ENCODE results near the gene RASA1.

Gene RASA1

DNA sequence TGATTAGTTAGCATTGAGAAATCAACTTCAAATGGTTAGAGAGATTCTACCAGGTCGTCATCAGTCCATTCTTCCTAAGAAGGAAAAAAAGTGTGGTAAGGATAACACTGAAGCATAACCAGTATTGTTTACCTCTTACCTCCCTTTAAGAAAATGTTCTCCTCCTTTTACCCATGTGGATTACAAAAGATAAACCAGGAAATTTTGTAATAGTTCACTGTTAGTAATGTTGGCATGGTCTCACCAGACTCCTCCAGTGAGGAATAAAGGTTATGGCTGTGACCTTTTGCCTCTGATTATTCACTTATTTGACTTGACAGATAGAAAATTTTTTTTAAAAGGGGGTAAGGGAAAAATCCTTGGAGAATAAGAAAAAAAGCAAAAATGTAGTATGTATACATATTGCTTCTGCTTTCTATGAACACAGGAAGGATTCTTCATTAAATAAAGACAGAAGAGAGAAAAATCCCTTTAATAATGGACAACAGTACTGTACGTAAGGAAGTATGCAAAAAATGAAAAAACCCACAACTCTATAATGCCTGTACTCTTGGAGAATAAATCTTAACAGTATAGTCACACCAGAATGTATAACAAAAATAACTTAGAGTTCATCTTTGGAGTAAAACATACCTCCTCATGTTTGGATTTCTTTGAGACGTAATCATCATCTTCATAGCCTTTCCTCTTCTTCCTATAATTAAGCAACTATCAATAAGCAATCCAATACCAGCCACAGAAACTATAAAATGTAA is 126.9 kb downstream of the RASA1 start:
- Histone ChIP-seq H3K4me3 (no peak overlapping the region), H3K27ac (peak overlapping the region in 3 of 21 experiments; percentile 2 to 4 (median 3))

DNA sequence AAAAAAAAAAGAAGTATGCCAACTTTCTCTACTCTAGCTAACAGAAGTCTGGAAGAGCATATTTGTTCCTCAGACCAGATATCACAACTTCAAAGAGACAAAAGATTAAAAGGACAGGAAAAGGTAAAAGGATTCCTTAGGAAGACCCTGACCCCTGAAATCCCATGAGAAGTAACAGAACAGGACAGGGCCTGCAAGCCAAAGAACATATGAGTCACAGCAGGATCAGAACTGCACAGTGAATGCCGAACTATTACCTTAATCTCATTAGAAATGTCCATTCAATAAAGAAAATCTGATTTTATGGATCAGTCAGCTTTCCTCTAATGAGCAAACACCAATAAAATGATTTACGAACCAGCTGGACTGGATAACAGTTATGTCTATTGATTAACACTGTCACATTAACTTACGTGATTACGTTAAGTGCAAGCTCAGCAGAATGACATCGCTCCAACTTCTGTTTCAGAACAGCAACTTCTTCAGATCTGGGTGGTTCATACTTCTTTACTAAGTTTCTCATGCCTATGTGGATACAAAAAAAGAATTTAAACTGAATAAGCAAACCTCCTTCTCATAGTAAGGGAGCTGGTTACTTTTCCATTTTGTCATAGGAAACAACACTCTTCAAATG is 131.4 kb downstream of the RASA1 start:
- no peak overlapping the region for H3K4me3 ChIP-seq
- no peak overlapping the region for H3K27ac ChIP-seq

DNA sequence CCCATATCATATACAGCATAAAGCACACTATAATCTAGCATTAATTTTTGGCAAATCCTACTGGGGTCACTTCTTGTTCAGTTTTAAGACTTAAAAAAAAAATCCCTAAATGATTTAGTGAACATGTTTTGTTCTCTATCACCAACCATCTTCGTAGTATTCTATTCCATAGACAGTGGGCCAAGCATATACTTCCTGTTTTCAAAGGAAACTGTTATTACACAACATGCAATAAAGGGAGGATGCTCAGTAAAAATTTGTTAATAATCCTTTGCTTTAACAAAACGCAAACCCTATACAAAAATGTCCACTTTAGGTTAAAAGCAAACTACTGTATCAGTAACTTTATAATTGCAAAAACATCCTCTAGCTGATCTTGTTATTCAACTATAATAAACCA is 132.0 kb downstream of the RASA1 start:
- Histone ChIP-seq H3K4me3 (no peak overlapping the region), H3K27ac (no peak overlapping the region)

DNA sequence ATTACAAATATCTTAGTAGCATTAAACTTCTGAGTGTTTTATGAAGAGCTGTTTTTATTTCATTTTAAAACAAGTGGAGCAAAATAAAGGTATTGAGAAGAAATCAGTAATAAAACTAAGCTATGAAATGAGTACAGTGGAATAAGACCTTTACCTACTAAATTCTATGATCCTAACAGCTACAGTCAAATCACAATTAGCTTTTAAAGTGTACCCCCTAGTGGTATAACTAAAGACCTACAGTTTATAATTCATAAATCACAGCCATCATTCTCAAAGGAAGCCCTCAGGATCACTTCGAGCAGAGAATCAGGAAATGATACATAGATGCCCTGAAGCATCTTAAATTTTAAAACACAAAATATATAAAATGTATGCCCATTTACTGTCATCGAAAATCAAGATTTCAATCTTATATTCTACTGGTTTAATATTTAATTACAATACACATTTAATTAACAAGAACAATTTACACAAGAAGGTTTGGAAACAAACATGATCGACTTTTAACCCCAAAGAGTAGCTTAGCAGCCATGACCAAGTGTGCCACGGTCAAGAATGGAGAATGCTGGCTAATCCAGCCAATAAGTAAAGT is 132.7 kb downstream of the RASA1 start:
- Histone ChIP-seq H3K4me3 (no peak overlapping the region), H3K27ac (no peak overlapping the region)

DNA sequence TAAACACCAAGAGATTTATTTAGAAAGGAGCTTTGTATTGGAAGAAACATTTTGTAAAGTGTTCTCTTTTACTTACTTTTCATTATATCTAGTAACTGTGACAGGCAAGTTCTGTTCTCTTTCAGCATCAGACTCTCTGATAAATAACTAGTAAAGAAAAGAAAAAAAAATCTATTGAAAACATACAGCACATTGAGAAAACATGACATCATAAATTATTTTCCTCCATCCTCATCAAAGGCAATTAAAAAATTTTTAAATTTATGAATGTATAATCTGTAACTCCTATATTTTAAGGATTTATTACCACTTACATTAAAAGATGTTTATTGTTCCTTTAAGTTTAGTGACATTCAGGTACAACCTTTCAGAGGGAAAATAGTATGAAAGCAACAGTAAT is 133.9 kb downstream of the RASA1 start:
- Histone ChIP-seq H3K4me3 (no peak overlapping the region), H3K27ac (no peak overlapping the region)

DNA sequence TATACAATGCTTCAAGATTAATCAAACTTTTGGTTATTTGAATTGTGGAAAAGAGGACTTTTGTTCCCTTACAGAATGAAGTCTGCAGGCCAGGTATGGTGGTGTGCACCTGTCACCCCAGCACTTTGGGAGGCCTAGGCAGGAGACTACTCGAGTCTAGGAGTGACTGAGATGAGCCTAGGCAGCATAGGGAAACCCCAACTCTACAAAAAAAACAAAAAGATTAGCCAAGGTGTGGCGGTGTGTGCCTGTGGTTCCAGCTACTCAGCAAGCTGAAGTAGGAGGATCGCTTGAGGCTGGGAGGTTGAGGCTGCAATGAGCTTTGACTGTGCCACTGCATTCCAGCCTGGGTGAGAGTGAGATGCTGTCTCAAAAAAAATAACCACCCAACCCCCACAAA is 135.7 kb downstream of the RASA1 start:
- no peak overlapping the region for H3K4me3 ChIP-seq
- H3K27ac ChIP-seq, result no peak overlapping the region

DNA sequence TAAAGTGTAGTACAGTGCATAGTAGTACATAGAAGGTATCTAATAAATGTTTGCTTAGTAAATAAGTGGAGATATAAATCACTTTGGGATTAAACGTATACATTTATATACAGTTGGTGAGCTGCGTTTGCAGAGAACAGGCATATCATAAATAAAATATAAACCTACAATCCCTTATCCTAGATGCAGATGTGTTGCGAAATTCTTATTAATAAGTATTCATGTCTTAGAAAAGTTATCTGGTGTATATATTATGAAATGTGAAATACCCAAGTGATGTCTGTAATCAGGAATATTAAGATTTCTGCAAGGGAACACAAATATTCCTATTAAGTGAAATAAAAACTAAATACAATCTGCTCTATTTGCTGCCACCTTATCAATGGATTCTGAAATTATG is 136.2 kb downstream of the RASA1 start:
- no peak overlapping the region for H3K27ac ChIP-seq
- H3K4me3 ChIP-seq, result no peak overlapping the region

DNA sequence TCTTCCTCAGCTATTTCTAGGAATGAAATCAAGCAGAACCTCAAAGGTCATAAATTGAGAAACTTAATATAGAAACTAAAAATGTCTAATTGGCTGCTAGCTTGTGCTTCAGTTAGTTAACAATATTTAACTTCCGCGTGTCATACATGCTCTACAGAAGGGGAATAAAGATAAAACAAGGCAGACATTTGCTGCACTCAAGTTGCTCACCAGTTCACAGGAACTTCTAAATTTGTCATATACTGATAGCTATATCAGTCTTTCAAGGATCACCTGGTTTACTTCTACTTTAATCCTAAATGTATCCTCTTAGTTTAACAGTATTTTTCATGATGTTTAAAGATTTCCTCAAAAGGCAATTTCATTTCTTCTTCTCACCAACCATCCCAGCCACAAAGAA is 136.7 kb downstream of the RASA1 start:
- Histone ChIP-seq H3K4me3 (no peak overlapping the region), H3K27ac (no peak overlapping the region)

DNA sequence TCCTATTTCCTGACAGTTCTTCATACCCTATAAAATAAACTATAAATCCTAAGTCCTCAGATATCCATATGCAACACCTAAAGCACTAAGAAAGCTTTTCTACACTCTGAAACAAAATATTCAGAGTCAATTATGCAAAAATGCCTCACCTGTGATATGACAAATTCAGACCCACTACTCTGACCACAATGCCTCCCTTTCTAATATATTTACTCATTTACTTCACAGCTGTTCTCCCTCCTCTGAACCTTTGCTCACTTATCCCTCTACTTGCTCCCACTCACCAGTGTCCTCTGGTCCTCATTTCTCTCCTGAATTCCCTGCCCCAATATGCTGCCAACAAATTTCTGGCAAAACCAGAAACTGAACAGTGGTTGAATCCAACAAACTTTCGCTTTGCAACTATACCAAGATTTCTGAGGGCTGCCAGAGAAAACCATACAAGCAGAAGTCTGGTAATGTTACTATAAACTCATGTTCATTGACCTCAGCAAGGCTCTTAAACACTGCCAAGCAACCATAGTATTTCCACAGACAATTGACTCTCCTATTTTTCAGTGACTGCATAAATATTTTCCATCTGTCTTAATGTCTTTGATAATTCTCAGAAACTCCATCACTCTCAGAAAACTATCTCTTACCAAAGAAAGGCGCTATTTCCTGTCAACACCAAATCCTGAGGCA is 137.9 kb downstream of the RASA1 start:
- no peak overlapping the region for H3K27ac ChIP-seq
- H3K4me3 ChIP-seq, result no peak overlapping the region

DNA sequence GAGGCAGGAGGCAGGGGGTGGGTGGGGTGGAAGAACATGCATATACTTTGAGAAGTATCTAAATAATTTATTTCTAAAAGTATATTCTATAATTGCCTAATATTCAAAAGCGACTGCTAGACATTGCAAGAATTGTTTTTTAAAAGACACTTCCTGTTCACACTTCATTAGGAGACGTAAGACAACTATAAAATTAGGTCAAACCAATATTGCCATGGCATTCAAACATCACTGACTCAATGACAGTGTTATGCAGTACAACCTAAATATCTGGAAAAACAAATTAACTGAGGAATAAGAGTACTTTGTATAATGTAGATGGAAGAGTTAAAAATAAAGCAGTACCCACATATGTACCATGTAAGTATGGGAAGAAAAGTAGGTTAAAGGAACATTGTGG is 140.5 kb downstream of the RASA1 start:
- no peak overlapping the region for H3K27ac ChIP-seq
- no peak overlapping the region for H3K4me3 ChIP-seq

DNA sequence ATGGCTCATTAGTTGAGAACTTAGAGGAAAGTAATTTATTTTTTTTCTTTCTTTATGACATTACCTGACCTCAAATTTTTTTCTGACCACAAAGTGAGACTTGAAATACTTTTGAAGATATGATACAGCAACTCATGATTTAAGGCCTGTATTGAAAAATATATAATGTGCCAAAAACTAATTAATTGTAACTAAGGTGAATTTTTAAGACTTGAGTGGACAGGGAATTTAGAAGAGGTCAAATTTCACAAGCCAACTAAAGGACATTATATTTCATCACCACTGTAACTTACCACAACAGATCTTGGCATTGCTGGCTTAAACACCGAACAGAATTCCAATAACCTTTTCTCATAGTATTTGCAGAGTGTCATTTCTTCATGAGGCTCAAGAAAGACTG is 143.2 kb downstream of the RASA1 start:
- H3K27ac ChIP-seq, result peak overlapping the region in 3 of 21 experiments; percentile 19 to 98 (median 96)
- peak overlapping the region in 1 of 7 experiments; percentile 84 for H3K4me3 ChIP-seq

DNA sequence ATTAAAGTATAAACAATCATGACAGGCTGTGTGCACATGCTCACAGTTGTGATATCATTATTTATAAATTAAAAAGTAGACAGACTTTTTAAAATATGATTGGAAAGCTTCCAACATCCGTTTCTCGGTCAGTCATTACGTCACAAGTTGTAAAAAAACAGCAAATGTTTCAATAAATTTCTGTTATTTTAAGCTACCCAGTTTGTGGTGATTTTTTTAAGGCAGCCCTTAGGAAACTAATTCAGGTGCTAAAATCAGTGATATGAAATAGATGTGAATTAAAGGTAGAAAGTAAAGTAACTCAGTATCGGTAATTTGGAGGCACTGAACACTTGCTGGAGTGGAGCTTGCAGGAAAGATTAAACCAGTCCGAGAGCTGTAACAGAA is 143.9 kb downstream of the RASA1 start:
- peak overlapping the region; percentile 76 to 97 (median 84) for H3K4me3 ChIP-seq
- H3K27ac ChIP-seq, result peak overlapping the region in 17 of 21 experiments; percentile 83 to 99 (median 93)

DNA sequence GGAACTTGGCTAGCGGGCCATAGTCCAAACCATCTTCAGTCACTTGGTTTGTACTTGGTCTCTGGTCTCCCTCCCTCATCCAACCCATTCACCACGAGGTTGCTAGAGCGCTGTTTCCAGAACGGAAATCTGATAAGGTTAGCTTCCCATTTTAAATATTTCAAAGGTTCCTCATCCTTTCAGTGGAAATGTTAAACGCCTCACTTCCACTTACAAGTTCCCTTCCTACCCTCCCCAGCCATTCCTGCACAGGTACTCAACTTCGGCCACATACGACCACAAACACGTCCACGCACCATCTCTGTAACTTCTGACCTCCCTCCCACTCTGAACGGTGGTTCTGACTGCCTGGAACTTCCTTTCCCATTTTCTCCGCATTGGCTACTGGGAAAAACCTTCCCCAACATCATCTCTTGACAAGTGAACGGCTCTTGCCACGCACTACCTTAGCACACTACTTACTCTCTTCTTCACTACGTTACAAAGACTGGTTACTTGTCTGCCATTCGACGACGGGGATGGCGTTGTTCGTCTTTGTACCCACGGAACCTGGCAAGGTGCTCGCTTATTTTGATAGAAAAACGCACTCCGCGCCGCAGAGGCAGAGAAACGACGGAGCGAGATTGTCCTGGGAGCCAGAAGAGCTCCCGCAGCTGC is 144.4 kb downstream of the RASA1 start:
- H3K4me3 ChIP-seq, result peak overlapping the region; percentile 76 to 97 (median 84)
- H3K27ac ChIP-seq, result peak overlapping the region; percentile 73 to 99 (median 92)

DNA sequence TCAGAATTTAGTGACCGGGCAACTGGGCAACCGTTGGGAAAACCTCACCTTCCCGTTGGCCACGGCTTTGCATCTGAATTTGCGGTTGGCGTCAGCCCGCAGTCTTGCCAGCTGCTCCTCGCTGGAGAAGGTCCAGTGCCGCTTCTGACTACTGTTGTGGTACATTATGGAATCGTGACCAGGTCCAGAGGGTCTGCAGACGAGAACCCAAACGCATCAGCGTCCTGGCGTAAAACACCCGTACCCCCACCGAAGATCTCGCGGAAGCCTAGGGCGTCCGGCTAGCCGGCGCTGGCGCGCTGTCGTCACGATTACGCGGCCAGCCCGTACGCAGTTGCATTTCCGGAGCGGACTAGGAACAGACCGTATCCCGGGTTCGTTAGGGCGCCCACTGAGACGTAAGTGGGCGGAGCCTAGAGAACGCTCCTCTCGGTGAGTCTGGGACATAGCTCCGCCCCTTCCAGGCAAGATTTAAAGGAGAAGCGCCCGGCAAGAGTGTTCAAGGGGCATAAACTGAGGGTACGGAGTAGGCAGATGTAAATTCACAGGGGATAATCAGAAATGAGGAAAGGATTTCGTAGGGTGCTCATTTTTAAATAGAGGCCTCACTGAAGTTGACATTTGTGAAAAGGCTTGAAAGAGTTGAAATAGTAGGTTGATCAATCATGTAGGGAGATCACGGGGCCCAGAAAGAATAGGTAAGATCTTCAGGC is 145.1 kb downstream of the RASA1 start, which contains the start of gene CCNH:
Gene CCNH, minus strand, starts transcription at position 301 of the 713 bp plus-strand sequence. Its CDS starts 136 bp downstream, at position 165.
- Histone ChIP-seq H3K27ac (peak within 1 kb of the TSS; percentile 73 to 99 (median 92)), H3K4me3 (peak within 1 kb of the TSS; percentile 76 to 97 (median 84))

DNA sequence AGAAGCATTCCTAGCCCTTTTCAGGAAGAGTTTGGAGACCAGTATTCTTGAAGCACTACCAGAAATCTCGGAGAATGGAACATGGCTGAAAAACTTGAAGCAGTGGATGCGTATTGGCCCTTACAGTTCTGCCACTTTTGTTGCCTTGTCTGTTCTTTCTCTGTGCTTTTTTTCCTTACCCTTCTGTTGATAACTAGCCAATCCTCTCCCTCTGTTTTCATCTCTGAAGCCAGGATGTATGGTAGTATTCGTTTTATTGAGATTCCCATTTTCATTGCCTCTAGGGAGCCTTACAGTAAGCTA is 145.6 kb downstream of the RASA1 start:
- Histone ChIP-seq H3K4me3 (peak overlapping the region; percentile 76 to 97 (median 84)), H3K27ac (peak overlapping the region in 20 of 21 experiments; percentile 15 to 99 (median 92))

DNA sequence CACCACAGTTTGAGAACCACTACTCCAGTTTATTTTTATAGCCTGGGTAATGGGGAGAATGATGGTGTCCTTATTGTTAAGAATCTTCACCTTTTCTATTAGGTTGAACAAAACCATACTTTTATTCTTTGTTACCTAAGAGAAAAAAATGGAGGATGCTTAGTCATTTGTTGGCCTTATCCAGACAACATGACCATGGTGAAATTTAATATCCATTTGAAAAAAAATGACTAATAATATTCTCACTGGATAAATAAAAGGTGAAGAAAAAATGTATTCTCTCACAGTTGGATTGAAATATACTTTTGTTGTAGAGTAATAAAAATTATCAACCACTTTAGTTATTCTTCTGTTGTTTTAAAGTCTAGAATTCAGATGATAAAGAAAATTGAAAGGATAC is 150.8 kb downstream of the RASA1 start:
- H3K27ac ChIP-seq, result no peak overlapping the region

DNA sequence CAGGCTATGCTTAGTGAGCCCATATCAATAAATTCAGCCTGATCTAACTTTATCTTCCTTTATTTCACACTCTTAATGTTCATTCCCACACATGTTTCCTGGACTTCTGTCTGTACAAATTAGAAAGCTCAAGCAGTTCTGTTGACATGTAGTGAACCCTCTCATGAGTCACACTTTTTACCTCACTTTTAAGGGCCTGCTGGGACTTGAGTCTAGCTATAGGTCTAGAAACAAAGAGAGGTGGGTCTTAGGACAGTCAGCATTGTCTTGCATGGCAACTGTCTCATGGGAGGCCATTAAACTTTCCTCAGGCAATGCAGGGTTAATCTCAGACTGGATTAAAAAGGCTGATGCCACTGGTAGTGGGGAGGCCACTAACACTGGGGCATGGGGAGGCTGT is 153.6 kb downstream of the RASA1 start:
- H3K4me3 ChIP-seq, result no peak overlapping the region

More for the DNA sequence above, 150.8 kb downstream of the RASA1 start:
- no peak overlapping the region for H3K4me3 ChIP-seq

DNA sequence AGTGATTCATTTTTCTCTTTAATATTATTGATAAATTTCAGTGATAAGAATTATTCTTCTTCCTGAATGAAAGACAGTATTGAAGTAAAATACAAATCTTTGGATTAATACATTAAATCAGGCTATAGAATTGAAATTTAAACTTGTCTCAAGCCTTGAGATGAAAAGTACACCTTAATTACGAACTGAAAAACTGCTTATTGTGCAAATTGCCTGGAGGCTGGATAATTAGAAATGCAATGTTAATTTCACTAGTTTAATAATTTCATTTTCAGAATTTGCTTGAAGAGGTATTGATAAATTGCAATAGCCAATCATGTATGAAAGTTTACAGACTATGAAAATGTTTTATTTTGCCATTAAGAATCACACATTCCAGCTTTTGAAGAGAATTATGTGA is 156.1 kb downstream of the RASA1 start:
- H3K27ac ChIP-seq, result no peak overlapping the region

More for the DNA sequence above, 153.6 kb downstream of the RASA1 start:
- H3K27ac ChIP-seq, result no peak overlapping the region

DNA sequence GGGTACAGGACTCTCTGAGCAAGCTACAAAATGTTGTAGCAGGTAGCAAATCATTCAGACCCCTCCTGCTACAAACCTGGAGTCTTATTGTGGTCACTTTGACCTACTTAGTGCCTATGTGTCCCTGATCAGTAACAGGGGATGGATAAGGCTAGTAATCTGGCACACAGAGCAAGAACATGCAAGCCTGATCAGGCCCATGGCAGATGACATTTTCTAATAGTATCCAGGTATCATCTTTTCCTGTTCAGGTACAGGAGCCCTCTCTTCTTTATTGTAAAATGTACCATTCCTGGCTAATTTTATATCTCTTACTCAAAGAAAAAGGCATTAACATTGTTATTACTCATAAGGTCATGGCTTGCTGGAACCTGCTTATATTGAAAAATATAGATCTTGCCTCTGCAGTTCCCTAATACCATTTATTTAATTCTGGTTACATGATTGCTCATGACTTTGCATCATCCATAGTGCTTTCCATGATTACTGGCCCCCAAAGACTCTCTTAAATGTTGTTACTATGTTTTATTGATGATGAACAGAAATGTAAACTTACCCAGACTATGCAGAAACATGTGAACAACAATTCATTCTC is 163.3 kb downstream of the RASA1 start:
- Histone ChIP-seq H3K27ac (no peak overlapping the region), H3K4me3 (no peak overlapping the region)

More for the DNA sequence above, 156.1 kb downstream of the RASA1 start:
- no peak overlapping the region for H3K4me3 ChIP-seq

Data from skin epidermis (tissue), 12 donors.